ENCODE measurements around the gene FAHD1.

DNA sequence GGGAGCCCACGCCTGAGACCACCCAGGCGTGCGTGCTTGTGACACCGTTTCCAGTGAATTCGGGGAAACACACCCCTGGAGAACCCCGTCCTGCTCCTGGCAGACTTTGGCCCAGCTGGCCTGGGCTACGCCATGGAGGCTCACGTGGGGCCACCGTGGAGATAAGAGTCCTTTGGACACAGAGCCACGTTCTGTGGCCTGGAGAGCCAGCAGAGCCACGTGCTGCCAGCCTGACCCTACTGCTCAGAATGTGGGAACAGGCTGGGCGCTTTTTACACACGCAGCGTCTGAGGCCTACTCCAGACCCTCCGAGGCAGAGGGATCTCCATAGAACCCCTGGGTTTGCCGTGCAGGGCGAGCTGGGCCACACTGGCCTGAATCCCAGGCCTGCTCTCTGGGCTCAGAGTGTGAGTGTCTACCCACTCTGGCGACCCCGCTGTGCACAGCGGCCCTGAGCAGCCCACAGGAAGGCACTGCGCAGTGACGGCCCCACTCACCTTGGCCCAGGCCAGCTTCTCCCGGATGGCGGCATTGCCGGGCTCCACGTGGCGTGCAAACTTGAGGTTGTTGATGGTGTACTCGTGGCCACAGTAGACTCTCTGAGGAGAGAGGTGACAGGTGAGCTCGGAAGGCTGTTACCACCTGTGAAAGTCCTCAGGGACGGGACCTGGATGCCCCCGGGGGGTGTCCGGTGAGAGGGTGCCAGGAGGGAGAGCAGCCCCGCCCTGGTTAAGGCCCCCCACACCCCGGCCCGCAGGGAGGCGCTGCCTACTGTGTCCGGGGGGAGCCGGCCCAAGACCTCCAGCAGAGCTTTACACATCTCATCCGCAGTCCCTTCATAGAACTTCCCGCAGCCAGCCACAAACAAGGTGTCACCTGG, 10.4 kb upstream of the FAHD1 start:
- no peak for TF ChIP-seq POLR2A (IDR thresholded peaks at IDR 0.05)
- TF ChIP-seq, protein P1, sequence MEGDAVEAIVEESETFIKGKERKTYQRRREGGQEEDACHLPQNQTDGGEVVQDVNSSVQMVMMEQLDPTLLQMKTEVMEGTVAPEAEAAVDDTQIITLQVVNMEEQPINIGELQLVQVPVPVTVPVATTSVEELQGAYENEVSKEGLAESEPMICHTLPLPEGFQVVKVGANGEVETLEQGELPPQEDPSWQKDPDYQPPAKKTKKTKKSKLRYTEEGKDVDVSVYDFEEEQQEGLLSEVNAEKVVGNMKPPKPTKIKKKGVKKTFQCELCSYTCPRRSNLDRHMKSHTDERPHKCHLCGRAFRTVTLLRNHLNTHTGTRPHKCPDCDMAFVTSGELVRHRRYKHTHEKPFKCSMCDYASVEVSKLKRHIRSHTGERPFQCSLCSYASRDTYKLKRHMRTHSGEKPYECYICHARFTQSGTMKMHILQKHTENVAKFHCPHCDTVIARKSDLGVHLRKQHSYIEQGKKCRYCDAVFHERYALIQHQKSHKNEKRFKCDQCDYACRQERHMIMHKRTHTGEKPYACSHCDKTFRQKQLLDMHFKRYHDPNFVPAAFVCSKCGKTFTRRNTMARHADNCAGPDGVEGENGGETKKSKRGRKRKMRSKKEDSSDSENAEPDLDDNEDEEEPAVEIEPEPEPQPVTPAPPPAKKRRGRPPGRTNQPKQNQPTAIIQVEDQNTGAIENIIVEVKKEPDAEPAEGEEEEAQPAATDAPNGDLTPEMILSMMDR (IDR thresholded peaks at IDR 0.05): no peak
